ENCODE measurements around the gene MYLIP.

Gene MYLIP

DNA sequence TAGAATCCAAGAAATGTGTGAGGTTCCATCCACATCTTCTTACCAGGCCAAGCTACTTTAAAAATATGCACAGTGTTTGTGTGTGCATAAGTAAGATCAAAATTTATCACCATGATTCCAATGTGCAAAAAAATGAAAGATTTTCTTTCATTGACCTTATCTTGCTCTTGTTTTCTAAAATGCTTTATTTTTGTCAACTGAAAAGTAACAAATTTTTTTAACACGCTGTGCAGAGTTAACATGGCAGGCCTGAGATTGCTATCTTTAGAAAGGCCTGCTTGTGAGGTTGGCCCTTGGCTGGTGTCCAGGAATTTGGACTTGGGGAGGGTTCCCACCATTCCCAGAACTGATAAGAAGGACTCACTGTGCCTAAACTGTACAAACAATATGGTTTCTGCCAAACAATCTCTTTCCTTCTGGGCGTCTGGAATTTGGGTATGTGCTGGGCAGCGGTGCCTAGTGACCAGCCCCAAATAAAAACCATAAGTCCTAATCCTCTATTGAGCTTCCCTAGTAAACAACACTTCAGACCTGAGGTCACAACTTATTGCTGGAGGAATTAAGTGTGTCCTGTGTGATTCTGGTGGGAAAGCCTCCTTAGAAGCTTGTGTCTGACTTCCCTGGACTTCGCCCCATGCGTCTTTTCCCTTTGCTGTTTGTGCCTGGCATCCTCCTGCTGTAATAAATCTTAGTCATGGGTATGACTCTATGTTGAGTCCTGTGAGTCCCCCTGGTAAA lies 19.8 kb upstream of the MYLIP start:
- no peak for DNase-seq

DNA sequence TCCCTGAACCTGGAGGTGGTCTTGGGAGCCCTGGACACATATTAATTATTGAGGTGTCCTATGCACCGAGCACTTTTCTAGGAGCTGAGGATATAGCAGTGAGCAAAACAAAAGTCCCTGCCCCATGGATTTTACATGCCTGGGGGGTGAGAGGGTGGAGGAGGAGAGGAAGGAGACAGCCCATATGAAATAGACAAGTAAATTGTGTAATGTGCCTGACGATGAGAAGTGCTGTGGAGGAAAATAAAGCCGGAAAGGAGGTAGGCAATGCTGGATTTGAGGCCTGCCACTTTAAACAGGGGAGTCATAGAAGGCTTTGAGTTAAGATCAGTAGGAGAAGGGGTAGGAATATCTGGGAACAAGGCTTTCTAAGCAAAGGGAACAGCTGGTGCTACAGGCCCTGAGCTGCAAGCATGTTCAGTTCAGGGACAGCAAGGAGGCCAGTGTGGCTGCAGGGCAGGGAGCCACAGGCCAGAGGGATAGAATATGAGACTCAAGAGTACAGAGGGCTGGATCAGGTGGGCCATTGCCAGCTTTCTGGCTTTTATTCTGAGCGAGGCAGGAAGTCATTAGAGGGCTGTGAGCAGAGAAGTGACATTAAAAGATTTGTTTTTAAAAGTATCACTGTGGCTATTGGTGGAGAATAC lies 19.1 kb upstream of the MYLIP start:
- DNase-seq: no peak

DNA sequence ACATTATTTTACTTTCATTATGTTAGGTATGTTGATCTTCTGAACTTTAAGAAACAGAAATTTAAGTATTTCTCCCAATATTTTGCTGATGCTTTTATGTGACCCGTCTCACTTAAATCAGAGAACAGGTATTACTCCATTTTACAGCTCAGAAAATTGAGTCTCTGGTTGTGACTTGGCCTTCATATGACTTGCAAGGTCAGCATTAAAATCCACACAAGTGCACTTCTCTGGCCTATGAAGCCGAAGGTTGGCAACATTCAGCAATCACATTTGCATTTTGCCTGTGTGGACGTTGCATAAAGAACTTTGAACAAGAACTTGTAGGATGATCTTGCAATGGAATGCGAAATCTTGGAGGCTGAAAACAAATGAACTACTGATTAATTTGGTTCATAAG lies 10.1 kb upstream of the MYLIP start:
- DNase-seq: no peak

DNA sequence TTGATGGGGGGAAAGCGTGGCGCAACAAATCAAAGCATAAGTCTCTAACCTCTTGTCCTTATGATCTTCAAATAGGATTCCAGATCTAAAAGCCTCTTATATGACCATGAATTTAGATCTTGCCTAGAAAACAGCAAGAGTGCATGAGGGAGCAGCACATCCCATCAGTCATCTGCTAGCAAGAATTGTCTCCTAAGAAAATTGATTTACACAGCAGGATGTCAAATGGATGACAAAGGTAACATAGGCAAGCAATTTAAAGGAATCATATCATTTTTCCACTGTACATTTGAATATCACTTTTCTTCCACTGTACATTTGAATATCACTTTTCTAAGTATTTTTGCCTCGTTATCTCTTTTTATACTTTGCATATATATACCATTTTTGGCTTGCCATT lies 7.5 kb upstream of the MYLIP start:
- DNase-seq: no peak

DNA sequence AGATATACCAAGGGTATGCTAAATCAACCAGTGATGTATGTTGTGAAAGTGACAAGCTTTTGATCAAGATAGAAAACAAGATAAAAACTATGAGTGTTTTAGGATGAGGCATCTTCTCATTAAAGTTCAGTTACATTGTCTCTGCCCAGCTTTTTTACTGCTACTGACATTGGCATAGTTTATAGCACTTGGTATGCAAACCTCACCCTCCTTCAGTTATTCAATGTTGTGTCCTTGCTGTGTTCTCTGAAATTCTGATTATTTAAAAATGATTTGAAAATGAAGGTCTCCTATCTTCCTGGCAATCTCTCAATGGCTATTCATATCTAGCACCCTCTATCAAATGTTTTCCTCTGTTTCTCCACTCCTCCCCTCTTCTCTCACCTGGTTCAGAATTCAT lies 6.7 kb upstream of the MYLIP start:
- no peak for DNase-seq

DNA sequence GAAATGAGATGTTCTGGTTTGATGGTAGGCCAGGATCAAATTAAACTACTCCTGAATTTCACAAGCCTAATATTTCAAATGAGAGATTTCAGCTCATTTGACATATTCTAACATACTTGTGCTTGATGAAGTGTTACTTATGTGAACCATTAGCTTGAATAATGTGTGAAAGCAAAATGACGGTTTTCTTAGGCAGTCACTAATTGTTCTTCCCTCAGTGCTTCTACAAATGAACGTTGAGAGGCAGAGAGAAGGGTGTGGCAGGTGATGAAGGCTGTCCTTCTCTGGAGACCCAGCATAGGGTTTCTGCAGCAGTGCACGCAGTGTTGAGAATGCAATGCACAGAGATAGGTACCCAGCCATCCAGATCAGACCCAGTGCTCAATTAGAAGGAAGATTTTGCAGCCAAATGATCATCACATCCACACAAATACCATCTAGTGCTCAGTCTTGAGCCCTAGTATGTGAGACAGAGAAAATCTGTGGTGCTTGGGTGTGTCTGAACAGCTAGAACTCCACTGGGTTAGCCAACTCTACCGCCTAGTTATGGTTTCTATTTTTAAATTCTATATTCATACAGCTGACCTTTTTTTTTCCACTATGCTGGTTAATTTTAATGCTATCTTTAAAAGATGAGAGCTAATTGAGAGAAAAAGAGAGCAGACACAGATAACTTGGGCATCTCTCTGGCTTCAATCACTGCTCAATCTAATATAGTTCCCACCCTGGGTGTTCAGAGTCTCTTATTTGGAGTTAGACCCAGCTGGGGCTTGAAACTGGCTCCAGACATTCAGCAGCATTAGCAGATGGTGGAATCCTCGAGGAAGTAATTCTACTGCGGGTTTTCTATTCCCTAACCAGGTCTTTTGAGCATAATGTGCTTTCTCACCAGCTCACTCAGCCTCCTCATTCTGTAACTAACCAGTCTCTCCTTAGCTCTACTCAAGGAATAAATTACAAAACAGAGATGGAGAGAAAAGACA lies 4.4 kb upstream of the MYLIP start:
- DNase-seq: no peak

DNA sequence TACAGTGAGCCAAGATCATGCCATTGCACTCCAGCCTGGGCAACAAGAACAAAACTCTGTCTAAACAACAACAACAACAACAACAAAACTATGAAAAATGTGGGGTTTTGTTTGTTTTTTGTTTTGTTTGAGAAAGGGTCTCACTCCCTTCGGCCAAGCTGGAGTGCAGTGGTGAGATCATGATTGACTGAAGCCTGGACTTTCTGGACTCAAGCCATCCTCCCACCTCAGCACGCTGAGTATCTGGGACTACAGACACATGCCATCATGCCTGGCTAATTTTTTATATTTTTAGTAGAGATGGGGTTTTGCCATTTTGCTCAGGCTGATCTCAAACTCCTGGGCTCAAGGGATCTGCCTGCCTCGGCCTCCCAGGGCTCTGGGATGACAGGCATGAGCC lies 2.8 kb upstream of the MYLIP start:
- no peak for DNase-seq

DNA sequence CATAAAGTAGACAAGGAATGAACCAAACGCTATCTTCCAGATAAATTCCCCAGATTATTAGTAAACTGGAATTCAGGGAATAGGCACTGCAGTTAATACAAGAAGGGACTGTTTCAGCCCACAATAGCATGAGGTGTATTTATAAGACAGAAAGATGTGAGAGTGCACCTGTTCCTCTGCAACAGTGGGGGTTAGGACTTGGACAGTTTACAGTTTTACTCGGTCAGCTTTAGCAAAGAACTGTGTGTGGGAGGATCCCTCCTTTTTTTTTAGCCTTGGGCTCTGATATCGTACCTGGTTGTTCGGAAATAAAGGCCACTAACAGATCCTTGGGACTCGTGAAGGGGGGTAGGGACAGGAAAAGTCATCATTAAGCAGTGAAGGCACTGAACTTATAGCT lies 2.0 kb upstream of the MYLIP start:
- no peak for DNase-seq

DNA sequence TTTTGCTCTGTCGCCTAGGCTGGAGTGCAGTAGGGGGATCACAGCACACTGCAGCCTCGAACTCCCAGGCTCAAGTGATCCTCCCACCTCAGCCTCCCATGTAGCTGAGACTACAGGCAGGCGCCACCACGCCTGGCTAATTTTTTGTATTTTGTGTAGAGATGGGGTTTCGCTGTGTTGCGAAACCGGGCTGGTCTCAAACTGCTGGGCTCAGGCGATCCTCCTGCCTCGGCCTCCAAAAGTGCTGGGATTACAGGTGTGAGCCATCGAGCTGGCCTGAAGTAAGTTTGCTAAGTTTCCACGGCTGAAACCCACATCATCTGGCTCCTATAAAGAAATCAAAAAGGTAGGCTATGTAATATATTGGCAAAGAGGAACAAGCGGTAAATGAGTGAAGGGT lies 1.4 kb upstream of the MYLIP start:
- DNase-seq: no peak

DNA sequence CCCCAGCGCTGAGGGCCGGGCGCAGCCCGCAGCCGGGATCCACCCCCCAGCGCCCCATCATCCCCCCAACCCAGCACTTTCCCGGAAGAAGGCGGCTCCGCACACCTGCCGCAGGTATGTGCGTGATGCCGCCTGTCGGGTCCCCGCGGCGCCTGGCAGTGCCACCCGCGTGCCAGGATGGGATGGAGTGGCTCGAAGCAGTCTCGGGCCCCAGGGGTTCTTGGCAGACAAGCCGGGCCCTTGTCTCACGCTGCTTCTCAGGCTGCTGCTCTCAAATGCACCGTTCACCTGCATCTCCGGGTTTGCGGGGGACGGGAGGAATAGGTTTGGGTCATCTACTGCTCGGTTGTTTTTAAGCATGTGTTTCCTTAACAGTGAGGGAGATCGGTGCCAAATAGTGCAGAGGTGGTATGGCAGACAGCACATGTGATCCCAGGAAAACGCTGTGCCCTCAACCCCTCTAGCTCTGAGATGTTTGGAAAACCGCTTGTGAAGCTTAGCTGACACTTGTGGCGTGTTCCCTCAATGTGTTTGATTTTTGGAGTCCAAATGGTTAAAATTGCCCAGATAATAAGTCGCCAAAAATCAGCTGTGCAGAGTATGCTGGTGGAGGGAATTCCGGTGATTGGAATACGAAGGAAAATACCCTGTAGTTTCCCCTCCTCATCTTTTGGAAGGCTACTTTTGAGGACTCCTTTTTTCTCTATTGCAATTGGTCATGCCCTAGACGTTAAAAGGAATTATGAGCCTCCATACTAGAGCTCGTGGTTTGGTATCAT lies 926 bp downstream of the MYLIP start:
- no peak for DNase-seq

DNA sequence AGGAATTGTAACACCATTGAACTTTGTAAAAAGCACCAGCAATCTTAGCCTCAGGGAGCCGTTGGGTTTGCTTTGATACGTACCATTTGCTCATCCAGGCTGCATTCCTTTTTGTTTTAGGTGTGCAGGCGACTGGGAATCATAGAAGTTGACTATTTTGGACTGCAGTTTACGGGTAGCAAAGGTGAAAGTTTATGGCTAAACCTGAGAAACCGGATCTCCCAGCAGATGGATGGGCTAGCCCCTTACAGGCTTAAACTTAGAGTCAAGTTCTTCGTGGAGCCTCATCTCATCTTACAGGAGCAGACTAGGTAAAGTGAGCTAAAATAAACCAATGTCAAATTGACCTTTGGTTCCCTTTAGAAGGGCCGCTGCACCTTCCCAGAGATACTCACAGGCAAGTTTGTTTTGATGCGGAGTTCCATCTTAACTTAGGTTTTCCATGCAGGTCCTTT lies 1.6 kb downstream of the MYLIP start:
- DNase-seq: no peak

DNA sequence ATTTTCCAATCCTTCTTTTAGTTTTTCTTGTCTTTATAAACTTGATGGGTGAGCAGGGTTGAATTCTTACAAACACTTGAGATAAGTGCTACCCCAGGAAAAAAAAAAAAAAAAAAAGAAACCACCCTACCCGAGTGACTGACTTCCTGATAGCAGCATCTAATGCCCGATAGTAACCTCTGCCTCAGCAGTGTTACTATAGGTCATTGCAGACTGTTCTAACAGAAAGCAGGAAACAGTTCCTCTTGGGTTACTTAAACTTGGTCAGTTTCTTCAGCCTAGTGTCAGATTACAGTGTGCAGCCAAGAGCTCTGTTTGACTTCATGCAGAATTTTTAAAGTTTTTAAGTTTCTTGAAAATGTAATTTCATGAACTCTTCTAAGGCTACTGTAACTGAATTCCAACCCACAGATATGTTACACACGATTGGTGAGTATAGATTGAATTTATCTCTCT lies 2.1 kb downstream of the MYLIP start:
- peak; percentile 77 for DNase-seq

DNA sequence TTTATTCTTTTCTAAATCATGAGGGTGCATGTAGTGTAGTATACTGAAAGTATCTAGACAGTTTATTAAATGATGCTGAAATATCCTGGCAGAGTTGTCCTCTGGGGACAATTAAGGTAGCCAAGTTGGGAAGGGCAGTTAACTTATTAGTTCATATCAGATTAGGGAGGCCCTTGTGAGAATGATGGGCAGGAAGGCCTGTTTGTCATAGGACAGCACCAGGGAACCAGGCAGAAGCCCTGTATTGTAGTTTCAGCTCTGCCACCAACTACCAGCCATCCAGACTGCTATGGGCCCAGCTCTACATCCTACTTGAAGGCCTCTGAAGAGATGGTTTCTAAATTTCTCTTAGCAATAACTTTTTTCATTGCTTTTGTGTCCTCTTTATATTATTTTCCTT lies 4.0 kb downstream of the MYLIP start:
- DNase-seq: no peak

DNA sequence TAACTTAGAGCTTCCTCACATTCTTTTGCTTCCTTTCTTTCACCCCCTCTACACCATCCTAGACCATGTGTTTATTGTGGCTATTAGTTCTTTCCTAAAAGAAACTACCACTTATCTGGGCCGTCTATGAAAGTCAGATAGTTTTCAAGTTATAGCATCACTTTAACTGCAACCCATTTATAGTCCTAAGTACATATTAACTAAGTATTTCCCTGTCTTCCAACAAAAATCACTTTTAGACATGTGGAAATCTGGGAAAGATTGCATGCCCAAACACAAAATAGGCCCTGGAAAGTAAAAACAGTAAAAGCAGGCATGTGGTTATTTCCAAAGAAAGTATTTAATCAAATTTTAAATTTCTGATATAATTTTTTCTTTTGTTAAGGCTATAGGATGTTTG lies 5.5 kb downstream of the MYLIP start:
- no peak for DNase-seq

DNA sequence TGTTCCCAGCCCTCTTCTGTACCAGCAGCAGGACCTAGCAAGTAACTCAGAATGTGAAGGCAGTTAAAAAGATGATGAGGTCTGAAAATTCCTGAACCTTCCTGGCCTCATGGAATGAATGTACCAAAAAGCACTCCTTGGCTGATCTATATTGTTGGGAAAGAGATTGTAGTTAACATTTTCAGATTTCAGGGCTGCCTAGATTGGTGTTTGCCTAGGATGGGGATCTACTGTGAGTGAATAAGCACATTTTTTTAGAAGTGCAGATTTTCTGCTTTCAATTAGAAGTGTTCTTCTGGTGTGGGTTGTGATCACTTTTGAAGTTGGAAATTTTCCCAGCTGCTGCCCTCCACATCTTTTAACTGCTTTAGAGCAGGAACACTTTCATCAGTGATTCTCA lies 6.2 kb downstream of the MYLIP start:
- peak; percentile 58 for DNase-seq

DNA sequence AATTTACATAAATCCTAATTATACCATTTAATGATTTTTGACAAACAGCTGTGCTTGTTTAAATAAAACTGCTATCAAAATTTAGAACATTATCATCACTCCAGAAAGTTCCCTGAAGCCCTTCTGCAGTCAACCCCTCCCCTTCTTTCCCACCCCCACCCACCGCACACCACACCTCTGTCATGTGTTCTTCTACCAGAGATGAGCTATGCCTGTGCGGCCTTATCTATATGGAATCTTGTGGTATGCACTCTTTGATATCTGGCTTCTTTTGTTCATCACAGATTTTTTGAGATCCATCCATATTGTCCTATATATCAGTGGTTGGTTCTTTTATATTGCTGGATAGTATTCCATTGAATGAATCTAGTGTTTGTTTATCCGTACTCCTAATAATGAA lies 7.2 kb downstream of the MYLIP start:
- DNase-seq: no peak

DNA sequence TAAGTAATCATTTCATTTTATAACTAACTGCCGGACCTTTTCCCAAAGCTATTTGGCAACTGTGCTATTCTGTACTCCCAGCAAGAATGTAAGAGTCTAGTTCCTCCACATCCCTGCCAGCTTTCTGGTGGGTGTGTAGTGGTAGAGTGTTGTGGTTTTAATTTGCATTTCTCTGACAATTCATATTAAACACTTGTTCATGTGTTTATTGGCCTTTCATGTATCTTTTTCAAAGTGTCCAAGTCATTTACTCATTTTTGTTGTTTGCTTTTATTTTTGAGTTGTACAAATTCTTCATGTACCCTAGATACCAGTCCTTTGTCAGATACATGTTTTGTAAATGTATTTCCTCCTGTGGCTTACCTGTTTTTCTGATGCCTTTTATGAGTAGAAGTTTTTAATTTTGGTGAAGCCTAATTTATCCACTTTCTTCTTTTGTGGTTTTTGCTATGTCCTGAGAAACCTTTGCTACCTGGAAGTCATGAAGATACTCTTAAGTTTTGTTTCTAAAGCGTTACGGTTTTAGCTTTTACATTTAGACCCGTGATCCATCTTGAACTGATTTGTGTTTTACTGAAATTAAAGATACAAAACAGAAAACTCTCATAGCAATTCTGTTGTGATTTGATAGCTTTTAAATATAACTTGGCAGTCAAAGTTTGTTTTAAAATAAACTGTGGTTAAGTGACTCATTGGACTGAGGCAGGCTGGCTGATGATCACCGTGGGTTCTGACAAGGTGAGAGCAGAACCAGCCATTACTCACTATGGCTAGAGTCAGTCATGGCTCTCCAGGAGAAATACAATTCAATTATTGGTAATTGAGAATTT lies 8.0 kb downstream of the MYLIP start:
- DNase-seq: peak; percentile 90

DNA sequence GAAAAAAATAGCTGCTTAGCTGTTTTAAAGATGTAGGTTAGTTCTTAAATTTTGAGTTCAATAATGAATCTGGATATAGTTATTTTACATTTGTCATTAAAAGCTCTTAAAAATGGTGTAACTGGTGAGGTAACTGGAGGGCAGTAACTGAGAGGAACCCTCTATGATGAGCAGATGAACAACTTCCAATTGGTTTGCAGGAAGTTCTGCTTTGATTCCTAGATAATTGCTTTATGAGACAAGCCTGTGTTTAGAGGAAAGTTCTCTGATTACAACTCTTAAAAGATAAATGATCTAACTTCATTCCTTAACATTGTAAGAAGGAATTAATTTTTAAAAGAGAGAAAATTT lies 8.5 kb downstream of the MYLIP start:
- no peak for DNase-seq

DNA sequence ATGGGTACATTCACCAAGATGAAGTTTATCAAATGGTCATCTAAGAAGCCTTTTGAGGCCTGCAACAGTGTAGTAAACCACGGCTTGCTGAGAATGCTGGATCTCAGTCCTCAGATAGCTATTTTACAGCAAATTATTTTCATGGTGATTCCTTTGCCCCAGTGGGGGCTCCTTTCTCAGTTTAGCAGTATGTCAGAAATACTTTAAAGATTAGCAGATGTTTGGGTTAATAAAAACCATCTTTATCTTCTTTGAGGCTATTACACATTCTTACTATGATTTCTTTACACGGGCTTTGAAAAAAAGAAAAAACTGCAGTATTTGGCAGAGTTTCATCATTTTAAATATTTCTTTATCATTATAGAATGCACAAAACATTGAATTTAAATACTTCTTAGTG lies 10.7 kb downstream of the MYLIP start:
- DNase-seq: peak; percentile 78

DNA sequence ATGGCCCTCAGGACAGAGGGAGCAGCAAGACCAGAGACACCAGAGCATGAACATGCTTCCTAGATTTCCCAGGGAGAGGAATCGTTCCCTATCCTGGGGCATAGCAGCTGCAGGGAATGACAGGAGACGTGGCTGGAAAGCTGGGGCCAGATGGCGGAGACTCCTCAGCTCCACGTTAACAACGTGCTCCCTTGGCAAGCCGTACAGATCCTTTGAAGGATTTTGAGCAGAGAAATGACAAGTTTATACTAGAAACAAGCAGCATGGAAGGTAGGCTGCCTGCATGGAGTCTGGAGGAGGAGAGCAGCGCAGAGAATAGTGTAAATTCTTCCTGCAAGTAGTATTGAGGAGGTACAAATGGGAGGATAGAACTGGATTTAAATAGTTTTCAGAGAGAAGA lies 11.7 kb downstream of the MYLIP start:
- DNase-seq: no peak

DNA sequence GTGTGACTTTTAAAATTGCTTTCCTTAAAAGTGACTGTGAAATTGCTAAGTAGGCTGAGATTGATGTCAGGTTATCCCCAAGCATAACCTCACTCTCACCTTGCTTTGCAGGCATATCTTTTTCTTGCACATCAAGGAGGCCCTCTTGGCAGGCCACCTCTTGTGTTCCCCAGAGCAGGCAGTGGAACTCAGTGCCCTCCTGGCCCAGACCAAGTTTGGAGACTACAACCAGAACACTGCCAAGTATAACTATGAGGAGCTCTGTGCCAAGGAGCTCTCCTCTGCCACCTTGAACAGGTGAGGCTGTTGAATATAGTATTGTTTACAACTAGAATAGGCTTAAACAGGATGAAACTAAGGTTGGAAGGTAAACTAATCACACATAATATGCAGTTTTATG lies 12.6 kb downstream of the MYLIP start:
- no peak for DNase-seq

DNA sequence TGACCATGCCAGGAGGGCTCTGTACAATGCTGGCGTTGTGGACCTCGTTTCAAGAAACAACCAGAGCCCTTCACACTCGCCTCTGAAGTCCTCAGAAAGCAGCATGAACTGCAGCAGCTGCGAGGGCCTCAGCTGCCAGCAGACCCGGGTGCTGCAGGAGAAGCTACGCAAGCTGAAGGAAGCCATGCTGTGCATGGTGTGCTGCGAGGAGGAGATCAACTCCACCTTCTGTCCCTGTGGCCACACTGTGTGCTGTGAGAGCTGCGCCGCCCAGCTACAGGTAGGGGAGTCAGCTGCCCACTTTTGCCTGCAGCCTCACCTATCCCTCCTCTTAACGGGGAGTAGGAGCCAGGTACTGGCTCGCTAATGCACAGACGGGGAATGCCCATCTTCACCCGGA lies 16.2 kb downstream of the MYLIP start:
- DNase-seq: no peak

Measured in fibroblast of skin of right quadriceps (primary cell).